ENCODE measurements around the gene MRPL11.

DNA sequence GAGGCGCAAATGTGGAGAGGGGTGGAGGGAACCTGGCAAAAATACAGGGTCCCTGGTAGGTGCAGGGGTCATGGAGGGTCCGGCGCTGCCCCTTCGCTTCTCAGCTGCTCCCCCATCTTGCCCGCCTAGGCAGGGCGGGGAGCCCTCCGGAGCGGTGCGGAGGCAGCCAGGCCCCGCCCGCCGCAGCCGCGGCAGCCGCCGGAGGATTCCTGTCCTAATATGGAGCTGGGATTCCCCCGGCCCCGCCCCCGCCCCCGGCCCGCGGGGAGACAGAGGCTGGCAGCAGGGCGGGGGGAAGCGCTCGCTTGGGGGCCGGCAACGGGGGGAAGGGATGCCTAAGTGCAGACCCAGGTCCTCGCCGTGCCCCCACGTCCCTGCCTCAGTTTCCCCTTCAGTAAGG lies 18.8 kb downstream of the MRPL11 start:
- TF ChIP-seq, protein P1, sequence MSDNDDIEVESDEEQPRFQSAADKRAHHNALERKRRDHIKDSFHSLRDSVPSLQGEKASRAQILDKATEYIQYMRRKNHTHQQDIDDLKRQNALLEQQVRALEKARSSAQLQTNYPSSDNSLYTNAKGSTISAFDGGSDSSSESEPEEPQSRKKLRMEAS (IDR thresholded peaks at IDR 0.05; ENCODE audit: insufficient read depth, insufficient read length): no peak
- TF ChIP-seq, protein P2, sequence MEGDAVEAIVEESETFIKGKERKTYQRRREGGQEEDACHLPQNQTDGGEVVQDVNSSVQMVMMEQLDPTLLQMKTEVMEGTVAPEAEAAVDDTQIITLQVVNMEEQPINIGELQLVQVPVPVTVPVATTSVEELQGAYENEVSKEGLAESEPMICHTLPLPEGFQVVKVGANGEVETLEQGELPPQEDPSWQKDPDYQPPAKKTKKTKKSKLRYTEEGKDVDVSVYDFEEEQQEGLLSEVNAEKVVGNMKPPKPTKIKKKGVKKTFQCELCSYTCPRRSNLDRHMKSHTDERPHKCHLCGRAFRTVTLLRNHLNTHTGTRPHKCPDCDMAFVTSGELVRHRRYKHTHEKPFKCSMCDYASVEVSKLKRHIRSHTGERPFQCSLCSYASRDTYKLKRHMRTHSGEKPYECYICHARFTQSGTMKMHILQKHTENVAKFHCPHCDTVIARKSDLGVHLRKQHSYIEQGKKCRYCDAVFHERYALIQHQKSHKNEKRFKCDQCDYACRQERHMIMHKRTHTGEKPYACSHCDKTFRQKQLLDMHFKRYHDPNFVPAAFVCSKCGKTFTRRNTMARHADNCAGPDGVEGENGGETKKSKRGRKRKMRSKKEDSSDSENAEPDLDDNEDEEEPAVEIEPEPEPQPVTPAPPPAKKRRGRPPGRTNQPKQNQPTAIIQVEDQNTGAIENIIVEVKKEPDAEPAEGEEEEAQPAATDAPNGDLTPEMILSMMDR (IDR thresholded peaks at IDR 0.05; ENCODE audit: extremely low read depth in 1 of 2, insufficient read depth in 1 of 2, low read depth in 1 of 2, low read length in 2 of 2): no peak
- TF ChIP-seq POLR2A (IDR thresholded peaks at IDR 0.05; ENCODE audit: low read depth, low read length): no peak
- no peak for TF ChIP-seq EZH2 (IDR thresholded peaks at IDR 0.05; ENCODE audit: borderline replicate concordance, low read depth, low read length, severe bottlenecking)
- TF ChIP-seq POLR2AphosphoS5 (IDR thresholded peaks at IDR 0.05; ENCODE audit: insufficient read depth, low read depth, low read length): no peak
